ENCODE data around the gene DGCR6.

DNA sequence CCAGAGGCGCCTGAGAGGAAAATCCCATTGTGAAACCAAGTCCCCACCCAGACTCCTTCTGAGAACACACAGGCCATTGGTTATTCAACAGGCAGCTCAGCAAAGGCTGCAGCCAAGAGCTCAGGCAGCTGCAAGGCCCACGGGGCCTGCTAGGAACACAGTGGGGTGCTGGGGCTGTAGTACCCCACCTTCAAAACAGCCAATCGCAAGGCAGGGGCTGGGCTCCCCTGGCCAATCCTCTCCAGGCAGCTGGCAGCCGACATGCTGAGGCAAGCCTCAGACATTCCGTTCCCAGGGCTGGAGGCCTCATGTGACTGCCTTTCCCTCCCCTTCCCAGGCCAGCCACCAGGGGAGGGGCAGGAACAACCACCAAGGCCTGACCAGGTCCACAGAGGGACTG lies 23.3 kb downstream of the DGCR6 start:
- TF ChIP-seq SP1 (IDR thresholded peaks at IDR 0.05) (no peak), NFRKB (IDR thresholded peaks at IDR 0.05) (no peak)
